ENCODE results near the gene XXYLT1.

GRCh38 chr3:195207731-195208130 is 63.2 kb downstream of the XXYLT1 start:
- TF ChIP-seq CTCF (IDR thresholded peaks at IDR 0.05) (no peak), POLR2A (IDR thresholded peaks at IDR 0.05) (no peak)

Data from vagina (tissue), 2 donors.